HFF-Myc (cell line): Measurements from ENCODE around the gene CACYBP.

Source experiments
- DNase-seq: peaks from one replicate; pipeline ENCODE4 v3.0.0-alpha.2; 2011; ENCODE audit warnings: low read depth; ENCODE audit errors: extremely low read depth
- H3K4me3 ChIP-seq: replicated peaks from 2 replicates; pipeline ENCODE4 v1.5.1; 2011; ENCODE audit warnings: low read depth, mild to moderate bottlenecking, control low read depth, low read length
- CTCF ChIP-seq: IDR thresholded peaks from 2 replicates; pipeline ENCODE4 v1.5.1; 2012; ENCODE audit warnings: mild to moderate bottlenecking, low read depth, low read length, control low read depth; ENCODE audit errors: missing control alignments

The CACYBP gene

DNA sequence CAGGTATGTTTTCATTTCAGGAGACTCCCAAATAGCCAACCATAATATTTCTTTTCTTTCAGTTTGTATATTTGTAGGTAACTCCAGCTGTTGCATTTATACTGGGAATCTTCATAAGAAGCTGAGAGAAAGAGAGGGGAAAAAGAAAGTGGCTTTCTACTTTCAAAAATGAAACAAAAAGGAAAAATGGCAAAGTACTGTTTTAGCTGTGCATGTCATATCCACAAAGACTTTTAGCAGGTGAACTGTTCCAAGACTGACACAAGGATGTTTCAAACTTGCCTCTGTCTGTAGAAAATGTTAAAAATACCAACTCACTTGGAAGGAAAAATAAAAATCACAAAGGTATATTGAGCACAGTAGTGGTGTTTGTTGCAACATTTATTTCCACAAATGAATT is 41.9 kb upstream of the CACYBP start:
- TF ChIP-seq CTCF, result no peak
- no peak for DNase-seq
- H3K4me3 ChIP-seq, result no peak overlapping the region

GRCh38 chr1:174958396-174958795 is 41.4 kb upstream of the CACYBP start:
- TF ChIP-seq CTCF, result no peak
- no peak overlapping the region for H3K4me3 ChIP-seq
- DNase-seq, result no peak

DNA sequence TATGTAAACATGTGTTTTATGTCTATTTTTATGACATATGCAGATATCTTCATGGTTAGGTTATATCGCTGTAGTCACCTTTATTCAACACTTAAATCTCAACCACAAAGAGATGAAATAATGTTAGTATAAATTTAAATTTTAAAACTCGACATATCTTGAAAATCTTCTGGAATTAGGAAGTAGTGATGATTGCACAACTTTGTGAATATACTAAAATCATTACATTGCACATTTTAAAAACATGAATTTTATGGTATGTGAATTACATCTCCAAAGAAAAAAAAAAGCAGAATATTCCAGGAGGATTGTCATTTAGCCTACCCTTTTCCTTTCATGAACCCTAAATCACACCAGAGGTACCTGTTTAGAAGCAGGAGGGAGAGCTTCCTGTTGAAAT is 39.4 kb upstream of the CACYBP start:
- no peak for TF ChIP-seq CTCF
- no peak for DNase-seq
- no peak overlapping the region for H3K4me3 ChIP-seq

DNA sequence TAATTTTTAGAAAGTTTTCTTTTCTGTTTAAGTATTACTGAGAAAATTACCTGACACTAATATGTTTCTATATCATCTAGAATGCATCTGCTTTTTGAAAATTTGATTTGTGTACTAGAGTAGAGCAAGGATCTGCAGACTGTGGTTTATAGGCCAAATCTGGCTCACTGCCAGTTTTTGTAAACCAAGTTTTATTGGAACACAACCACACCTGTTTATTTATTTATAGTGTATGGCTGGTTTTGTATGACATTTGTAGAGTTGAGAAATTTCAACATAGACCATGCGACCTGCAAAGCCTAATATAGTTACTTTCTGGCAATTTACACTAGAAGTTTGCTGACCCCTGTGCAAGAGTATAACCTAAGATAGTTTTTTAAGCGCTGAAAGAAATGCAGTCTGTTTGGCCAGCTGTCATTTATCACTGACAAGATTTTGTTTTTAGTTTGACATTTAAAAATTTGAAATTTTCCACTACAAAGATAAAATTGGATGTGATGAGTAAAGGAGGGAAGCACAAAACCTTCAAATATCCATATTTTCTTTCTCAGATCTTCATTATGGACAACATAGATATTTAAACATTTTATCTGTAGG is 36.1 kb upstream of the CACYBP start:
- H3K4me3 ChIP-seq, result no peak overlapping the region
- TF ChIP-seq CTCF, result no peak
- no peak for DNase-seq

- DNase-seq, result no peak
- TF ChIP-seq CTCF, result no peak
- no peak overlapping the region for H3K4me3 ChIP-seq
These were observed 35.3 kb upstream of the CACYBP start for GRCh38 chr1:174964261-174964971.

DNA sequence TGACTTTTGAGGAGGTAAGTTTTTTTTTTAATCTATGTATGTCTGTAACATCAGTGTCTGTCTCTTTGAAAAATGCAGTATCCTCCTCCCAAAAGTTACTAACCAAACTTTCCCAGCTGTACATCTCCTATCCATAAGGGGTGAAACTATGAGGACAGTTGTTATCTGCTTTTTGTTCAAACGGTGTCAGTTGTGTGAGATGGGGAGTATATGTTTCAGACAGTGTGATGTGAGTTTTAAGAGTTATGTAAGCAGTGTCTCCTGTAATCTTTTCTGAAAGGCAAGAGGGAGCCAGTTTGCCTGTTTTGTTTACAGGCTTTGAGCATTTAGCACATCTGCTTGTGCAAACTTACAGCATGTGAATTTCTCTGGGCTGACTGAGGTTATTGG is 34.8 kb upstream of the CACYBP start:
- no peak for DNase-seq
- no peak overlapping the region for H3K4me3 ChIP-seq

More for the DNA sequence above, 34.8 kb upstream of the CACYBP start:
- no peak for TF ChIP-seq CTCF
